ENCODE results near the gene PAPSS2.
"Not testable (repeated sequence)": the region's sequence is repeated elsewhere in the genome, so short reads cannot be mapped to it uniquely, and the experiment has no call there.

GRCh38 chr10:87738253-87738652 lies 78.6 kb downstream of the PAPSS2 start:
- not testable (repeated sequence) for TF ChIP-seq CTCF (IDR thresholded peaks at IDR 0.05; ENCODE audit: insufficient read depth, low read length, poor library complexity, severe bottlenecking); EZH2phosphoT487 (conservative IDR thresholded peaks at IDR 0.05; ENCODE audit: low read length)

Data from SU-DHL-6 (cell line).